Esophagus muscularis mucosa (tissue), 4 donors: Measurements from ENCODE around the gene WWOX. TPM values are rescaled to one million over a fixed set of nuclear protein-coding genes. Genes with fewer than 3 reads are reported as not detected.
"Not testable (repeated sequence)": the region's sequence is repeated elsewhere in the genome, so short reads cannot be mapped to it uniquely, and the experiment has no call there.

ENCODE experiments used
- DNase-seq: peaks from one replicate; pipeline ENCODE4 v3.0.0-alpha.2; 2017; ENCODE audit errors: extremely low spot score
- H3K27ac ChIP-seq, 4 donors: fragments of 200-600 bp; sonication (generic); replicated peaks in 1 of 4; 1 replicate in 3 of 4; 2 replicates in 1 of 4; pipeline ENCODE4 v1.5.1; 2016 to 2019; ENCODE audit warnings: mild to moderate bottlenecking in 1 of 4
- H3K27me3 ChIP-seq, 4 donors: fragments of 200-600 bp; sonication (generic); one replicate each; pipeline versions ENCODE4 v1.5.1 to v1.6.0; 2016 to 2019
- H3K36me3 ChIP-seq, 4 donors: fragments of 200-600 bp; sonication (generic); one replicate each; pipeline ENCODE4 v1.5.1; 2016 to 2019
- H3K4me1 ChIP-seq, 4 donors: fragments of 200-600 bp; sonication (generic); one replicate each; pipeline ENCODE4 v1.5.1; 2016 to 2019
- H3K4me3 ChIP-seq, 4 donors: fragments of 200-600 bp; sonication (generic); 1 replicate in 2 of 4; 2 replicates in 2 of 4; pipeline ENCODE4 v1.5.1; 2016 to 2019; ENCODE audit warnings: mild to moderate bottlenecking in 4 of 4, moderate library complexity in 1 of 4
- H3K9me3 ChIP-seq, 4 donors: fragments of 200-600 bp; sonication (generic); 1 replicate in 3 of 4; 2 replicates in 1 of 4; pipeline ENCODE4 v1.5.1; 2016 to 2019
- CTCF ChIP-seq, 3 experiments: fragments of 200-600 bp in 2 of 3; fragments of 450-650 bp in 1 of 3; sonication (generic) in 2 of 3; IDR thresholded peaks; one replicate each; pipeline ENCODE4 v1.5.1; 2017 to 2019; ENCODE audit warnings: antibody characterized with exemption in 3 of 3, mild to moderate bottlenecking in 2 of 3, moderate library complexity in 1 of 3
- EP300 ChIP-seq: sonication (generic); formaldehyde crosslinking; IDR thresholded peaks from one replicate; pipeline ENCODE4 v1.6.1; 2017; ENCODE audit warnings: antibody characterized with exemption
- POLR2A ChIP-seq: fragments of 450-650 bp; IDR thresholded peaks from one replicate; pipeline ENCODE4 v1.6.1; 2017; ENCODE audit warnings: antibody characterized with exemption, moderate library complexity, mild to moderate bottlenecking, low read depth
- POLR2AphosphoS5 ChIP-seq, 2 donors: sonication (generic); formaldehyde crosslinking; IDR thresholded peaks; one replicate each; pipeline ENCODE4 v1.6.1; 2017; ENCODE audit warnings: antibody characterized with exemption in 2 of 2
- WGBS: methylation state at CpG from one replicate; pipeline ENCODE4 v1.1.5; 2018; 5-methylcytosine and 5-hydroxymethylcytosine counted together
- intact Hi-C: fragments of 100-400 bp; cut with DNase I; formaldehyde crosslinking; loops from one replicate; pipeline ENCODE4 v1.15.1; 2023
- total RNA-seq, 4 donors: library from RNA; depleted of rRNA; stranded (reverse); fragments of >200 nt; gene quantifications; one replicate each; pipeline versions ENCODE4 v1.1.0 to v1.2.1, GENCODE V29; 2016

Gene WWOX
- total RNA-seq, 4 donors from 2014 or later, result 14.4 to 27.8 (median 15.4) TPM

GRCh38 chr16:78594191-78594590, 494.7 kb downstream of the WWOX start:
- Histone ChIP-seq H3K4me3 (no peak overlapping the region), H3K27ac (no peak overlapping the region), H3K4me1 (no peaks in the 10 kb centered on the region), H3K27me3 (no peaks in the 10 kb centered on the region), H3K9me3 (no peaks in the 10 kb centered on the region), H3K36me3 (no peaks in the 10 kb centered on the region)
- WGBS, result 75% methylated on average over 7 of the region's 7 CpGs
- TF ChIP-seq CTCF (IDR thresholded peaks at IDR 0.05) (no peak), POLR2A (no peak), POLR2AphosphoS5 (IDR thresholded peaks at IDR 0.05) (no peak)
- DNase-seq, result no peak
- intact Hi-C loops, result no loop called here

- no peak for DNase-seq
- Histone ChIP-seq H3K27ac (no peak overlapping the region), H3K4me3 (no peak overlapping the region), H3K27me3 (no peaks in the 10 kb centered on the region), H3K4me1 (no peaks in the 10 kb centered on the region), H3K36me3 (no peaks in the 10 kb centered on the region), H3K9me3 (no peaks in the 10 kb centered on the region)
- WGBS, result 91% methylated on average over 10 of the region's 10 CpGs
- intact Hi-C loops, result no loop called here
- no peak for TF ChIP-seq POLR2AphosphoS5 (IDR thresholded peaks at IDR 0.05)
- no peak for TF ChIP-seq POLR2A
- no peak for TF ChIP-seq CTCF (IDR thresholded peaks at IDR 0.05)
Measured at GRCh38 chr16:78596348-78596995, 497.0 kb downstream of the WWOX start.

GRCh38 chr16:78596996-78597422, 497.6 kb downstream of the WWOX start:
- no peaks in the 10 kb centered on the region for H3K4me1 ChIP-seq
- intact Hi-C loops, result no loop called here

GRCh38 chr16:78597809-78598570, 498.5 kb downstream of the WWOX start:
- DNase-seq, result no peak
- 81% methylated on average over 9 of the region's 9 CpGs for WGBS
- Histone ChIP-seq H3K4me1 (no peaks in the 10 kb centered on the region), H3K27me3 (no peaks in the 10 kb centered on the region), H3K27ac (no peak overlapping the region), H3K4me3 (no peak overlapping the region), H3K9me3 (no peaks in the 10 kb centered on the region), H3K36me3 (no peaks in the 10 kb centered on the region)
- intact Hi-C loops, result no loop called here
- TF ChIP-seq POLR2AphosphoS5 (IDR thresholded peaks at IDR 0.05) (no peak), EP300 (no peak)

More at GRCh38 chr16:78596996-78597422, 497.6 kb downstream of the WWOX start:
- no peak for TF ChIP-seq CTCF (IDR thresholded peaks at IDR 0.05)
- TF ChIP-seq POLR2A, result no peak
- no peak for TF ChIP-seq EP300
- no peak for TF ChIP-seq POLR2AphosphoS5 (IDR thresholded peaks at IDR 0.05)
- no peak for DNase-seq
- Histone ChIP-seq H3K27ac (no peak overlapping the region), H3K4me3 (no peak overlapping the region), H3K9me3 (no peaks in the 10 kb centered on the region), H3K36me3 (no peaks in the 10 kb centered on the region), H3K27me3 (no peaks in the 10 kb centered on the region)
- 96% methylated on average over 9 of the region's 9 CpGs for WGBS

GRCh38 chr16:78599271-78599670, 499.8 kb downstream of the WWOX start:
- TF ChIP-seq POLR2AphosphoS5 (IDR thresholded peaks at IDR 0.05) (no peak), POLR2A (no peak), CTCF (IDR thresholded peaks at IDR 0.05) (no peak), EP300 (no peak)
- H3K9me3 ChIP-seq, result no peaks in the 10 kb centered on the region
- no peak overlapping the region for H3K27ac ChIP-seq
- no peak for DNase-seq
- no peaks in the 10 kb centered on the region for H3K27me3 ChIP-seq
- WGBS, result 91% methylated on average over 4 of the region's 4 CpGs
- intact Hi-C loops, result no loop called here
- no peak overlapping the region for H3K4me3 ChIP-seq
- no peaks in the 10 kb centered on the region for H3K4me1 ChIP-seq
- H3K36me3 ChIP-seq, result no peaks in the 10 kb centered on the region

GRCh38 chr16:78604423-78605062, 505.1 kb downstream of the WWOX start:
- WGBS, result 93% methylated on average over 2 of the region's 2 CpGs
- H3K9me3 ChIP-seq, H3K4me3 ChIP-seq, DNase-seq, H3K36me3 ChIP-seq, H3K27me3 ChIP-seq, intact Hi-C loops: not testable (repeated sequence)
- H3K27ac ChIP-seq, result peak overlapping the region in 2 of 4 donors; percentile 31 to 55
- peaks cover 0 to 33% (median 25%) of the 10 kb centered on the region in 4 donors for H3K4me1 ChIP-seq
